Stimulated activated CD4-positive, alpha-beta T cell treated with anti-CD3 and anti-CD28 coated beads, Interleukin-12 subunit alpha, Interleukin-12 subunit beta, amount 100 ng/mL, for 24 hours (primary cell): Measurements from ENCODE around the gene THOP1.

Source experiments
- DNase-seq, 2 experiments: peaks; one replicate each; pipeline ENCODE4 v3.0.0-alpha.2; 2020; ENCODE audit warnings: low read depth in 2 of 2

THOP1 gene

DNA sequence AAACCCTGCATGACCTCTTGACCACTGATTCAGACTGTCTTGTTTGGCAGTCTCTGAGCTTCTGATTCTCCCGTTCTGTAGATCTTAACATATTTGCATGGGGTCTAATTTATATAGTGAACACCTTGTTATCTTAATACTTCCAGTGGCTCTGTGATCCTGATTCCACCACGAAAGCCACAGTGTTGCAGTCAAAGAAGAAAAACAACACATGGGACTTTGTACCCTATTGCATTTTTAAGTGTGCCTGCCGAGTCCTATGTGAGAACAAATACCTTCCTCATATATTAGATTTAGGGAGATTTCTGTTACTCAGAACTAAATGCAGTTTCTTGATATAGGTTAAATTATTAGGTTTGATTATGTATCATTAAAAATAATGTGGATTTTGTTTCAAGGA lies 69.5 kb downstream of the THOP1 start:
- no peak for DNase-seq

DNA sequence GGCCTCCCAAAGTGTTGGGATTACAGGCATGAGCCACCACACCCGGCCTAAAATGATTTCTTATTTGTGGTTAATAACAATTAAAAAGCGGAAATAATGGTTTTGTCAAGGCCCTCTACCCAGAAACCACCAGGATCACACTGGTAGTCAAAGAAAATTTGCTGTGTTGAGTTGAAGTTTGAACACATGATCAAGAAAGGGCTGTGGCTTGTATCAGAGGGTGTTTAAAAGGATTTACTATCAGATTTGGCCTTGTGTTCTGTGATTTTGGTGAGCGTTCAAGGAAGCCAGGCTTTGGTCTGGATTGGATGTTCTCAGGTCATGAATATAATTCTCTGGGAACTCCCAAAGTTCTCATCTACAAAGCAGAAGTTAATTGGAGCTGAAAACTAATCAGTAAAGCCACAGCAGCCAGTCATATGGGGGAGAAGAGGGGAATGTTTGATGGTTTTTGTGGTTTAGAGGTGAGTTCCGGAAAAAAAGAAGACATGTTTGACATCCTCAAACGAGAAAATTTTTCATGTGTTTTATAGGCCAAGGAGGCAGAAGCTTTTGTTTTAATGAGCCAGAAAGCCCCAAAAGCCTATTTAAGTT lies 71.3 kb downstream of the THOP1 start:
- no peak for DNase-seq

DNA sequence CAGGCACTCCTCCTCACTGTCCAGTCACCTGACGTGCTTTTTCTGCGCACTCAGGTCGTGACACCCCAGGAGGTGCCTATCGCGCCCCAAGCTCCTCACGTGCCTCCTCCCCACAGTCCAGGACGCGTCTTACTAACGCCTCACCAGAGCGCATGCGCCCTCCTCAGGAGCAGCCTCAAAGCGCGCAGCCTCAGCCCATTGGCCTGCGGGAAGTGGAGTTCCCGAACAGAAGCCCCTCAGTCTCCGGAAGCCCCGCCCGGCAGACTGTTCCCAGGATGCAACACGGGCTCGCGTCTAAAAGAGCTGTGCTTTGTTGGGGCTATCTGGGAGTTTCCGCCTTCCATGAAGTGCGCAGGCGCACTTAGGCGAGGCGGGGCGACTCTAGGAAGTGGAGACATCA lies 73.6 kb downstream of the THOP1 start:
- DNase-seq = no peak

- no peak for DNase-seq
Measured at GRCh38 chr19:2863816-2864215, 78.5 kb downstream of the THOP1 start.
